ENCODE measurements around the gene CPVL. TPM values are rescaled to one million over a fixed set of nuclear protein-coding genes. Genes with fewer than 3 reads are reported as not detected.

The CPVL gene
- total RNA-seq, 1 donor from 2014 or later, result 25.9 TPM

DNA sequence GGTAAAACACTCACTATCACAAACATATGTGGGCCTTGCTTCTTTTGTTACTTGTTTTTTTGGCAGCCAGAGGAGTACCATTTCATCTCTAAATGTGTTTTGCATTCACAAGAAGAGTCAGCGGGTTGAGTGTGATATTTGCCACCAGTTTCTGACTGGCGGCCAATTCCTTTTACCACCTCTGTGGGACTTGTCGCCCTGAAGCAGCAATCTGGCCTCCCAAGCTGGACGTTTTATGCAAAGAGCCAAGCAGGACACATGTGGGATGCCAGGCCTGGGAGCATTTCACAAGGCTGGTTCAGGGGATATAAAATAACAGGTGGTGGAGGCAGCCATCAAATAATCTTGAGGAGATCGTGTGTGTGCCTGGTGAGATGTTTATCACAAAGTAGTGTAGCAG is 126.4 kb downstream of the CPVL start:
- H3K27me3 ChIP-seq (ENCODE audit: control insufficient read depth, insufficient read depth, low read length), result no peaks in the 10 kb centered on the region
- no peaks in the 10 kb centered on the region for H3K36me3 ChIP-seq (ENCODE audit: control insufficient read depth, insufficient read depth, low read length)
- TF ChIP-seq, protein P1, sequence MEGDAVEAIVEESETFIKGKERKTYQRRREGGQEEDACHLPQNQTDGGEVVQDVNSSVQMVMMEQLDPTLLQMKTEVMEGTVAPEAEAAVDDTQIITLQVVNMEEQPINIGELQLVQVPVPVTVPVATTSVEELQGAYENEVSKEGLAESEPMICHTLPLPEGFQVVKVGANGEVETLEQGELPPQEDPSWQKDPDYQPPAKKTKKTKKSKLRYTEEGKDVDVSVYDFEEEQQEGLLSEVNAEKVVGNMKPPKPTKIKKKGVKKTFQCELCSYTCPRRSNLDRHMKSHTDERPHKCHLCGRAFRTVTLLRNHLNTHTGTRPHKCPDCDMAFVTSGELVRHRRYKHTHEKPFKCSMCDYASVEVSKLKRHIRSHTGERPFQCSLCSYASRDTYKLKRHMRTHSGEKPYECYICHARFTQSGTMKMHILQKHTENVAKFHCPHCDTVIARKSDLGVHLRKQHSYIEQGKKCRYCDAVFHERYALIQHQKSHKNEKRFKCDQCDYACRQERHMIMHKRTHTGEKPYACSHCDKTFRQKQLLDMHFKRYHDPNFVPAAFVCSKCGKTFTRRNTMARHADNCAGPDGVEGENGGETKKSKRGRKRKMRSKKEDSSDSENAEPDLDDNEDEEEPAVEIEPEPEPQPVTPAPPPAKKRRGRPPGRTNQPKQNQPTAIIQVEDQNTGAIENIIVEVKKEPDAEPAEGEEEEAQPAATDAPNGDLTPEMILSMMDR (IDR thresholded peaks at IDR 0.05; ENCODE audit: insufficient read depth, low read length, poor library complexity, severe bottlenecking), result no peak
- H3K4me3 ChIP-seq (ENCODE audit: low read depth, low read length), result no peak overlapping the region
- no peak for DNase-seq (ENCODE audit: low read depth)

DNA sequence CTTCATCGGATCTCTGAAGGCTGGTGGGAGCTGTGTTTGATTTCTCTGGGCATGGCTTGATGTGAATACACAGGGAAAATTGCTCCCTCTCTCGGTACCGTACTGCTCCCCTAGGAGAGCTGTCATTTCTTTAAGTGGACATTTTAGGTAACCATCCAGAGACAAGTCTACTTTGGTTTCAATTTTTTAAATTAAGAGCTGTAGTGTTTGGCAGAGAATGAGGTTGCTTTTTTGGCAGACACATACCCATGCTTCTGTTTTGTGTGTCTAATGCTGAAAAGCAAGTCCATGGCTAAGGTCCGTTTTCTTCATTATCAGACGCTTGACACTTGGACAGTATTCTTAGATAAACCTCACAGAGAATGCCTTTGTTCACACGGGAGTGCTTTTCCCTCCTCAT is 127.0 kb downstream of the CPVL start:
- Histone ChIP-seq H3K36me3 (ENCODE audit: control insufficient read depth, insufficient read depth, low read length) (no peaks in the 10 kb centered on the region), H3K4me3 (ENCODE audit: low read depth, low read length) (no peak overlapping the region), H3K27me3 (ENCODE audit: control insufficient read depth, insufficient read depth, low read length) (no peaks in the 10 kb centered on the region)
- TF ChIP-seq, protein P1 (IDR thresholded peaks at IDR 0.05; ENCODE audit: insufficient read depth, low read length, poor library complexity, severe bottlenecking), result no peak
- no peak for DNase-seq (ENCODE audit: low read depth)

DNA sequence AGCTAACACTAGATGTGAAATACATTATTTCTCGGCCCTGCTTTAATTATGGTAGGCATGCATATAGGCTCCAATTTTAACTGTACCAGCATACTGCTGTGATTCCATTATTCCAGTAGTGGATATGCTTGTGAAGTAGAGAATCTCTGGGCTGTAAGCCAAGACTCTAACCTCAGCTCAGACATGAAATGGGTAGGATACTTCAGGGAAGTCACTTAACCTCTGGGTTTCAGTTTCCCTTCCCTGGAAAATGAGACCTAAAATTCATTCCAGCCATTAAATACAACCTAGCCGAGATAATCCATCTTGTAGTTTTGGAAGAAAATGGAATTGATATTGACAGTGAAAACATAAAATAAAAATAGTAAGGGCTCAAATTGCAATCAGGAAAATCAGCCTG is 128.6 kb downstream of the CPVL start:
- Histone ChIP-seq H3K4me3 (ENCODE audit: low read depth, low read length) (no peak overlapping the region), H3K36me3 (ENCODE audit: control insufficient read depth, insufficient read depth, low read length) (no peaks in the 10 kb centered on the region), H3K27me3 (ENCODE audit: control insufficient read depth, insufficient read depth, low read length) (no peaks in the 10 kb centered on the region)
- TF ChIP-seq, protein P1 (IDR thresholded peaks at IDR 0.05; ENCODE audit: insufficient read depth, low read length, poor library complexity, severe bottlenecking), result no peak
- no peak for DNase-seq (ENCODE audit: low read depth)

DNA sequence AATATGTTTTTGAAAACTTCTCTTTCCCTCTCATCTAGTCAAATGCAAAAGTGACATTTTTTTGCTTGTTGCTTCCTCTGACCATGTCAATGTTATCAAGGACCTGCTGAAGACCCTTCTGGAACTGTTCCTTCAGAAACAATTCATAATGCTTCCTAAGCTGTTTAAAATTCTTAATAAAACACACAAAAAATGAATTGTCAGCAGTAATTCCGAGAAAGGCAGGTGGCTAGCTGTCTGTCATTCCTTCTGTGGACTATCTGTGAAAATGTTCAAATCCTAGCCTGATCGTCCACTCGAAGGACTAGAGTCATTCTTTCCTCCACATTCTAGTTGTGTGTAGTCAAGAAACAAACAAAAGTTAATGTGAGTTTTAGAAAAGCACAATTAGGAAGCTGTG is 131.6 kb downstream of the CPVL start:
- Histone ChIP-seq H3K27me3 (ENCODE audit: control insufficient read depth, insufficient read depth, low read length) (no peaks in the 10 kb centered on the region), H3K36me3 (ENCODE audit: control insufficient read depth, insufficient read depth, low read length) (no peaks in the 10 kb centered on the region), H3K4me3 (ENCODE audit: low read depth, low read length) (no peak overlapping the region)
- TF ChIP-seq, protein P1 (IDR thresholded peaks at IDR 0.05; ENCODE audit: insufficient read depth, low read length, poor library complexity, severe bottlenecking), result no peak
- DNase-seq (ENCODE audit: low read depth), result no peak

DNA sequence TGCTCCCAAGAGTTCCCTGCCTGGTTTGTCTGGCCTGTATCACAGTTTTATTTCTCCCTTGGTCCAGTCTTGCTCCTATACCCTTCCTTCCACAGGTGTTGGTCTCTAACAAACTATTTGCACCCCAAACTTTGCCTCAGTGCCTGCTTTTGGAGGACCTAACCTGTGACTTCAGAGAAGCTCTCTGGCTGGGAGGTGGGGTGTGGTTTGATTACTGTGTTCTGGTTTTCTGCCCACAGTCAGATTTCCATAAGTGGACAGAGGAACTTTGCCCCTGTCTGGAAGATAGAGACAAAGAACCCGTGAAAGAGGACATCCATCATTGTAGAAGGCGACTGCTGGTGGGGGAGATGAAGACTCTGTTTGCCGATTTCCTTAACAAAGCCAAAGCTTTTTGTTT is 132.4 kb downstream of the CPVL start:
- H3K4me3 ChIP-seq (ENCODE audit: low read depth, low read length), result no peak overlapping the region
- no peaks in the 10 kb centered on the region for H3K36me3 ChIP-seq (ENCODE audit: control insufficient read depth, insufficient read depth, low read length)
- TF ChIP-seq, protein P1 (IDR thresholded peaks at IDR 0.05; ENCODE audit: insufficient read depth, low read length, poor library complexity, severe bottlenecking), result no peak
- H3K27me3 ChIP-seq (ENCODE audit: control insufficient read depth, insufficient read depth, low read length), result no peaks in the 10 kb centered on the region
- no peak for DNase-seq (ENCODE audit: low read depth)

DNA sequence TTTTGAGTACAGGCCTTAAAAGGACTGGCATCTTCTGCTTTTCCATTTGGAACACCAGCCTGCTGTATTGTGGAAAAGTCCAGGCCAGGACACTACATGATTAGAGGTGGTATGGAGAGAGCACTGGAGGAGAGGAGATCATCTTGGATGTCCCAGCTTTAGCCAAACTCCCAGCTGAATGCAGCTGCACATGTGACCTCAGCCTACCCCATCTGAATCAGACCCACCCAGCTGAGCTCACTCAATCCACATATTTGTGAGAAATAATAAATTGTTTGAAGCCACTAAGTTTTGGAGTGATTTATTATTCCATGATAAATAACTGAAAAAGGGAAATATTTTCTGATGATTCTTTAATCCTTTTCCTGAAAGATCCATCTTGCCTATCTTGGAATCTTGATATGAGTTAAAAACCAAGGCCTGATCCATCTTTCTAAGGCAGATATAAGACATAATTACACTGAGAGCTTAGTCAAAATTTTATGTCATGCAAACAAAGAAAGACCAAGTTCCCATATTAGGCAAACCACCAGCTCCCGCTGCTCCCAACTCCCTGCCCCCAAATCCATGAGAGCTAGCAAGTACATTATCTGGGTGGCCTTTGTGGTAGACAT is 133.1 kb downstream of the CPVL start:
- Histone ChIP-seq H3K36me3 (ENCODE audit: control insufficient read depth, insufficient read depth, low read length) (no peaks in the 10 kb centered on the region), H3K27me3 (ENCODE audit: control insufficient read depth, insufficient read depth, low read length) (no peaks in the 10 kb centered on the region), H3K4me3 (ENCODE audit: low read depth, low read length) (no peak overlapping the region)
- TF ChIP-seq, protein P1 (IDR thresholded peaks at IDR 0.05; ENCODE audit: insufficient read depth, low read length, poor library complexity, severe bottlenecking), result no peak
- no peak for DNase-seq (ENCODE audit: low read depth)

All from kidney epithelial cell (primary cell).